ENCODE results near the gene TCERG1L.

DNA sequence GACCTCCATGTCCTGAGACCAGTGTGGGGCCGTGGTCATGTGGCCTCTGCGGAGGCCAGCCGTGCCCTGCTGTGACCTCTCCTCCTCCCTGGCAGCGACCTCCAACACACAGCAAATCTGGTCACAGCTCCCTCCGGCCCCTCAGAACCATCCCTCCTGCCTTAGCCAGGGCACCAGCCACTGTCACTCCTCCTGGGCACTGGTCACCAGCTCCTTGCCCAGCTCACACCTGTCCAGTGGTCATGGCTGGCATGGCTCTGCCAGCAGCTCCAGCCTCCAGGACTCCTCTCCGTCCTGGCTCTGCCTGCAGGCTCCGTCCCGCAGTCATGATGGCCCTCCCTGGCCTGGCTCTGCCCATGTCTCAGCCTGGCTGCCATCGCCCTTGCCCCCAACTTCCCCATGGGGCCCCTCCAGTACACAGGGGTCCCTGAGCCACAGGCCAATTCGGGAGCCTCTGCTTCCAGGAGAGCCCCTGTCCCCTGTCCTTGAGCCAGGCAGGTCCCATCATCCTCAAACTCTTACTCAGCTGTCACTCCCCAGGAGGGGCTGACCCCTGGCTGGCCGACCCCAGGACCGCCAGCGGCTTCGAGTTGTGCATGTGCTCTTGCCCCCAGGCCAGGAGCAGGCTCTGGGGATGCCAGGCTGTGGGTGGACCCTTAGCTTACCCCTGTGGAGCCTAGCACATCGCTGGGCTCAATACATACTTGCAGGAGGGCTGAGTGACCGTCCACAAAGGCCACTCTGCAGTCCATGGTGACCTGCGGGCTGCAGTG, 92.5 kb downstream of the TCERG1L start:
- TF ChIP-seq, protein P1, sequence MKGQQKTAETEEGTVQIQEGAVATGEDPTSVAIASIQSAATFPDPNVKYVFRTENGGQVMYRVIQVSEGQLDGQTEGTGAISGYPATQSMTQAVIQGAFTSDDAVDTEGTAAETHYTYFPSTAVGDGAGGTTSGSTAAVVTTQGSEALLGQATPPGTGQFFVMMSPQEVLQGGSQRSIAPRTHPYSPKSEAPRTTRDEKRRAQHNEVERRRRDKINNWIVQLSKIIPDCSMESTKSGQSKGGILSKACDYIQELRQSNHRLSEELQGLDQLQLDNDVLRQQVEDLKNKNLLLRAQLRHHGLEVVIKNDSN (IDR thresholded peaks at IDR 0.05): no peak
- no peak for TF ChIP-seq NFIC (IDR thresholded peaks at IDR 0.05)
